GM12878 (cell line): Measurements from ENCODE around the gene CKLF. TPM values are rescaled to one million over a fixed set of nuclear protein-coding genes. Genes with fewer than 3 reads are reported as not detected.

Experiments used
- ATF2 ChIP-seq: IDR thresholded peaks from 2 replicates; pipeline ENCODE4 v1.6.1; 2012; ENCODE audit warnings: low read length, inconsistent platforms
- BCL11A ChIP-seq: IDR thresholded peaks from 2 replicates; pipeline ENCODE4 v1.6.1; 2011; ENCODE audit warnings: low read depth, low read length
- CBX5 ChIP-seq: sonication (generic); IDR thresholded peaks from 2 replicates; pipeline ENCODE4 v1.6.1; 2016; ENCODE audit warnings: low read depth, moderate library complexity, mild to moderate bottlenecking, inconsistent platforms
- FOS ChIP-seq: IDR thresholded peaks from 3 replicates; pipeline ENCODE4 v1.6.1; 2011; ENCODE audit warnings: borderline replicate concordance; ENCODE audit not compliant: insufficient read length; ENCODE audit errors: extremely low read depth
- HDAC2 ChIP-seq: fragments of 200-600 bp; sonication (generic); IDR thresholded peaks from 2 replicates; pipeline ENCODE4 v1.6.1; 2017
- IRF5 ChIP-seq: fragments of 450-650 bp; IDR thresholded peaks from 2 replicates; pipeline ENCODE4 v1.6.1; 2017; ENCODE audit warnings: borderline replicate concordance
- NFIC ChIP-seq: IDR thresholded peaks from 2 replicates; pipeline ENCODE4 v1.6.1; 2012; ENCODE audit warnings: low read depth, mild to moderate bottlenecking, inconsistent platforms, low read length, moderate library complexity
- NFYA ChIP-seq: IDR thresholded peaks from 2 replicates; pipeline ENCODE4 v1.6.1; 2011; ENCODE audit warnings: low read depth, mild to moderate bottlenecking, low read length, improper control_type of control experiment, borderline replicate concordance
- POLR2AphosphoS2 ChIP-seq: IDR thresholded peaks from 2 replicates; pipeline ENCODE4 v1.6.1; 2011; ENCODE audit warnings: low read depth, mild to moderate bottlenecking, low read length, improper control_type of control experiment, moderate library complexity
- RAD21 ChIP-seq: IDR thresholded peaks from 2 replicates; pipeline ENCODE4 v1.6.1; 2011; ENCODE audit warnings: mild to moderate bottlenecking, low read depth, low read length, moderate library complexity; ENCODE audit not compliant: insufficient read depth
- SIX5 ChIP-seq: IDR thresholded peaks from 2 replicates; pipeline ENCODE4 v1.6.1; 2011; ENCODE audit warnings: mild to moderate bottlenecking, low read depth, low read length, moderate library complexity; ENCODE audit not compliant: severe bottlenecking
- SMC3 ChIP-seq: IDR thresholded peaks from 2 replicates; pipeline ENCODE4 v1.6.1; 2011; ENCODE audit warnings: low read length, improper control_type of control experiment, borderline replicate concordance
- SP1 ChIP-seq: IDR thresholded peaks from one replicate; pipeline ENCODE4 v1.6.1; 2011; ENCODE audit warnings: low read depth, low read length
- ZBTB33 ChIP-seq: fragments of 450-650 bp; IDR thresholded peaks from 2 replicates; pipeline ENCODE4 v1.6.1; 2017; ENCODE audit warnings: mild to moderate bottlenecking
- ZBTB4 ChIP-seq: fragments of 450-650 bp; formaldehyde crosslinking; IDR thresholded peaks from 2 replicates; pipeline ENCODE4 v1.4.0; 2022; ENCODE audit warnings: mild to moderate bottlenecking, moderate library complexity
- ZNF592 ChIP-seq: fragments of 450-650 bp; IDR thresholded peaks from 2 replicates; pipeline ENCODE4 v1.6.1; 2017; ENCODE audit warnings: mild to moderate bottlenecking, moderate library complexity
- ZNF622 ChIP-seq: fragments of 450-650 bp; IDR thresholded peaks from 2 replicates; pipeline ENCODE4 v1.6.1; 2017; ENCODE audit warnings: mild to moderate bottlenecking, inconsistent platforms
- ZSCAN29 ChIP-seq: fragments of 450-650 bp; IDR thresholded peaks from 2 replicates; pipeline ENCODE4 v1.6.1; 2017; ENCODE audit warnings: mild to moderate bottlenecking, moderate library complexity
- polyA plus RNA-seq, 11 experiments: library from polyadenylated mRNA; depleted of rRNA in 4 of 11; unstranded in 6 of 11; stranded (reverse) in 5 of 11; fragments of >200 nt; fragmentation: Nextera tagmentation in 4 of 11; fragmentation: Illumina TruSeq in 1 of 11; extraction: Ambion mirVana in 4 of 11; extraction: Trizol in 1 of 11; gene quantifications; 1 replicate in 1 of 11; 2 replicates in 10 of 11; pipeline versions ENCODE4 v1.2.1 to v1.2.3, GENCODE V29; 2011 to 2016; ENCODE audit warnings: inconsistent platforms in 2 of 11, missing spikeins in 2 of 11, low read depth in 1 of 11
- total RNA-seq, 4 experiments: library from RNA; depleted of rRNA in 3 of 4; stranded (reverse); fragments of >200 nt in 3 of 4; fragmentation: Illumina TruSeq in 1 of 4; extraction: Trizol in 1 of 4; gene quantifications; 2 replicates each; pipeline versions ENCODE4 v1.2.1 to v1.2.3, GENCODE V29; 2013 to 2021

Gene CKLF
- total and polyA plus RNA-seq, 10 of the 15 experiments (the other 5 are each of a cell fraction or from before 2014, with no cell fraction given), result 40.8 to 193 (median 109) TPM

GRCh38 chr16:66516808-66517585, 35.4 kb upstream of the CKLF start (continued):
- TF ChIP-seq ZNF592, result no peak
- TF ChIP-seq NFIC, result peak; percentile 94
- 0 out of 2 replicates have a peak, but pooled peaks have one; percentile 0 for TF ChIP-seq RAD21
- no peak for TF ChIP-seq ZNF622
- TF ChIP-seq ZSCAN29, result no peak
- TF ChIP-seq SP1, result no peak
- TF ChIP-seq SMC3, result no peak
- no peak for TF ChIP-seq IRF5
- no peak for TF ChIP-seq ZBTB33
- TF ChIP-seq SIX5, result no peak
- no peak for TF ChIP-seq NFYA
- no peak for TF ChIP-seq HDAC2
- TF ChIP-seq ZBTB4 (CRISPR knock-in tag), result no peak
- 0 out of 2 replicates have a peak, but pooled peaks have one; percentile 37 for TF ChIP-seq CBX5
- TF ChIP-seq POLR2AphosphoS2, result no peak
- TF ChIP-seq ATF2, result peak; percentile 97
- TF ChIP-seq FOS, result no peak
- TF ChIP-seq BCL11A, result peak; percentile 71; the same call in 1 of the 2 replicates
